Endothelial cell of umbilical vein (primary cell): ENCODE results near the gene CNPY1. TPM values are rescaled to one million over a fixed set of nuclear protein-coding genes. Genes with fewer than 3 reads are reported as not detected.

Source experiments
- BruUV-seq: library from RNA; stranded (reverse); fragments of 400-500 nt; replicated peaks from 2 replicates; lab custom pipeline; 2021; lab: Mats Ljungman, UMichigan
- CTCF ChIA-PET: fragments of 300-600, 350-600 bp; sonication (Branson Sonifier 250); formaldehyde crosslinking; loops from one replicate; lab custom pipeline; 2021; ENCODE audit warnings: antibody characterized with exemption, inconsistent platforms; lab: Charles Lee
- POLR2A ChIA-PET: fragments of 300-600, 350-600 bp; sonication (Branson Sonifier 250); formaldehyde crosslinking; loops from one replicate; lab custom pipeline; 2021; ENCODE audit warnings: antibody characterized with exemption, inconsistent platforms; lab: Charles Lee
- DNase-seq: peaks from one replicate; pipeline ENCODE4 v3.0.0-alpha.2; 2011; ENCODE audit warnings: low read depth, low spot score
- FAIRE-seq: peaks from 2 replicates; lab custom pipeline; 2011; peaks lifted over from hg19 to GRCh38; lab: Jason Lieb, UNC
- H2AFZ ChIP-seq: 2 replicates; pipeline ENCODE4 v1.6.0; 2012; ENCODE audit warnings: low read depth, low read length, control low read depth, inconsistent platforms
- H3K27ac ChIP-seq: 2 replicates; pipeline ENCODE4 v1.5.1; 2011; ENCODE audit warnings: low read depth, mild to moderate bottlenecking, control low read depth, low read length, moderate library complexity; ENCODE audit not compliant: insufficient read depth
- H3K27me3 ChIP-seq, 2 experiments: 2 replicates each; pipeline versions ENCODE4 v1.6.0 to v1.6.1; 2011; ENCODE audit warnings: low read length in 2 of 2, mixed read lengths in 1 of 2; ENCODE audit not compliant: control insufficient read depth in 2 of 2, insufficient read depth in 2 of 2
- H3K36me3 ChIP-seq, 2 experiments: 2 replicates in 1 of 2; 3 replicates in 1 of 2; pipeline ENCODE4 v1.5.1; 2011; ENCODE audit warnings: low read length in 2 of 2, mild to moderate bottlenecking in 1 of 2, moderate library complexity in 1 of 2; ENCODE audit not compliant: control insufficient read depth in 2 of 2, insufficient read depth in 2 of 2; ENCODE audit errors: extremely low read depth in 1 of 2
- H3K4me1 ChIP-seq: 3 replicates; pipeline ENCODE4 v1.5.1; 2011; ENCODE audit warnings: mild to moderate bottlenecking, low read length; ENCODE audit not compliant: control insufficient read depth, insufficient read depth; ENCODE audit errors: extremely low read depth
- H3K4me2 ChIP-seq: 2 replicates; pipeline ENCODE4 v1.6.1; 2011; ENCODE audit warnings: low read length, control low read depth, mixed read lengths; ENCODE audit not compliant: insufficient read depth
- H3K4me3 ChIP-seq, 3 experiments: fragments of 200-600 bp in 1 of 3; sonication (generic), shearing (Covaris generic) in 1 of 3; replicated peaks in 1 of 3; 2 replicates each; pipeline ENCODE4 v1.5.1; 2011 to 2016; ENCODE audit warnings: control low read depth in 3 of 3, low read length in 3 of 3, mild to moderate bottlenecking in 2 of 3, inconsistent platforms in 1 of 3, low read depth in 1 of 3, moderate library complexity in 1 of 3; ENCODE audit not compliant: insufficient read depth in 1 of 3
- H3K79me2 ChIP-seq: 2 replicates; pipeline ENCODE4 v1.6.0; 2012; ENCODE audit warnings: low read length, inconsistent platforms; ENCODE audit not compliant: control insufficient read depth, insufficient read depth
- H3K9ac ChIP-seq: replicated peaks from 2 replicates; pipeline ENCODE3; 2011; ENCODE audit warnings: low read length, control low read depth; ENCODE audit not compliant: insufficient read depth; ENCODE audit errors: extremely low read depth
- H3K9me1 ChIP-seq: replicated peaks from 3 replicates; pipeline ENCODE4 v1.6.0; 2011; ENCODE audit warnings: mild to moderate bottlenecking, low read length; ENCODE audit not compliant: control insufficient read depth, insufficient read depth; ENCODE audit errors: extremely low read depth
- H3K9me3 ChIP-seq: replicated peaks from 2 replicates; pipeline ENCODE4 v1.5.1; 2012; ENCODE audit warnings: low read length, inconsistent platforms; ENCODE audit not compliant: control insufficient read depth, insufficient read depth
- H4K20me1 ChIP-seq: replicated peaks from 2 replicates; pipeline ENCODE3; 2011; ENCODE audit warnings: mild to moderate bottlenecking, low read length; ENCODE audit not compliant: control insufficient read depth, insufficient read depth; ENCODE audit errors: extremely low read depth
- EZH2 ChIP-seq: IDR thresholded peaks from 2 replicates; pipeline ENCODE4 v1.6.1; 2012; ENCODE audit warnings: borderline replicate concordance, low read depth, mild to moderate bottlenecking, moderate library complexity, low read length, inconsistent platforms; ENCODE audit not compliant: severe bottlenecking
- FOS ChIP-seq: IDR thresholded peaks from 2 replicates; pipeline ENCODE4 v1.6.1; 2011; ENCODE audit warnings: mild to moderate bottlenecking, low read length, moderate library complexity, borderline replicate concordance; ENCODE audit not compliant: insufficient read depth
- GATA2 ChIP-seq: IDR thresholded peaks from 2 replicates; pipeline ENCODE4 v1.7.0; 2011; ENCODE audit warnings: low read depth, mild to moderate bottlenecking, moderate library complexity, mixed read lengths, low read length; ENCODE audit not compliant: insufficient read length, insufficient read depth
- JUN ChIP-seq: IDR thresholded peaks from 2 replicates; pipeline ENCODE4 v1.6.1; 2011; ENCODE audit warnings: borderline replicate concordance, low read depth; ENCODE audit not compliant: insufficient read length, insufficient read depth
- MYC ChIP-seq: IDR thresholded peaks from one replicate; pipeline ENCODE4 v1.6.1; 2011; ENCODE audit warnings: mild to moderate bottlenecking, low read depth, low read length
- POLR2A ChIP-seq: IDR thresholded peaks from 2 replicates; pipeline ENCODE4 v1.6.1; 2012; ENCODE audit warnings: low read depth, mild to moderate bottlenecking, control low read depth, low read length
- POLR2AphosphoS5 ChIP-seq: IDR thresholded peaks from 2 replicates; pipeline ENCODE4 v1.6.1; 2012; ENCODE audit warnings: low read depth, mild to moderate bottlenecking, control low read depth, low read length, moderate library complexity; ENCODE audit not compliant: insufficient read depth
- dilution Hi-C: fragments of 300-500 bp; cut with MboI; formaldehyde crosslinking; loops from one replicate; pipeline ENCODE4 v1.15.0; 2019; ENCODE audit warnings: low sequenced_read_pairs; ENCODE audit not compliant: extremely low pct_ligation_motif_present
- intact Hi-C: fragments of 100-400 bp; cut with micrococcal nuclease; formaldehyde crosslinking; loops from one replicate; pipeline ENCODE4 v1.10.0; 2022
- polyA plus RNA-seq, 4 experiments: library from polyadenylated mRNA; depleted of rRNA in 3 of 4; stranded (reverse) in 3 of 4; unstranded in 1 of 4; fragments of >200 nt; gene quantifications; 2 replicates each; pipeline versions ENCODE4 v1.2.1 to v1.2.3, GENCODE V29; 2011 to 2012; ENCODE audit warnings: missing spikeins in 1 of 4
- total RNA-seq: library from RNA; stranded (reverse); gene quantifications from 2 replicates; pipeline ENCODE4 v1.2.3, GENCODE V29; 2021
- TF ChIP-seq, protein P1 (sequence below): IDR thresholded peaks from 2 replicates; pipeline ENCODE4 v1.6.1; 2011; ENCODE audit not compliant: insufficient read depth, insufficient read length
- TF ChIP-seq, protein P2 (sequence below), 2 donors: IDR thresholded peaks; 1 replicate in 1 of 2; 2 replicates in 1 of 2; pipeline ENCODE4 v1.5.1; 2011; ENCODE audit warnings: low read length in 2 of 2, mild to moderate bottlenecking in 2 of 2, moderate library complexity in 2 of 2, control low read depth in 1 of 2, inconsistent platforms in 1 of 2, low read depth in 1 of 2; ENCODE audit not compliant: insufficient read depth in 1 of 2; ENCODE audit errors: extremely low read depth in 1 of 2

The CNPY1 gene
- total and polyA plus RNA-seq, 2 donors (not counting 3 experiments of a cell fraction or from before 2014, with no cell fraction given) = not detected

DNA sequence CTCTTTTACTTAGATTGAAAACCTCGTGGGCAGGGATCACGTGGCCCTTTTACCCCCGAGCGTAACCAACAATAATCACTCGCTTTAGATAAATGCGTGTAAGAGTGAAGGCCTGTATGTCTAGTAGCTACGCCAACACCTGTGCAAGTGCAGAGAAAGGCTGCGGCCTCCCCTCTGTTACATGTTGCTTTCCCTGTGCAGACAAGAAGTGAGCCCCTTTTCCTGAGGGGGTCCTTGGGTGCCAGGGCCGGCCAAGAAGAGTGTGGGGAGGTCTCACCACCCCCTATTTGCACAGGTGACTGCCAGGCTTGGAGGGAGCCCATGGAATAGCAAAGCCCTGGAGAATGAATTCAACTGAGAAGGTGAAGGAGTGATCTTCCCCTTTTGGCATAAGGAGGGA, 35.6 kb upstream of the CNPY1 start:
- no peak overlapping the region for H3K4me2 ChIP-seq
- ChIA-PET POLR2A (no interaction called here), CTCF (no interaction called here)
- DNase-seq = no peak
- no peaks in the 10 kb centered on the region for H3K9me3 ChIP-seq
- H4K20me1 ChIP-seq = no peaks in the 10 kb centered on the region
- no peaks in the 10 kb centered on the region for H3K79me2 ChIP-seq
- dilution Hi-C loops = no loop called here
- no peak for FAIRE-seq
- H2AFZ ChIP-seq = no peak overlapping the region
- intact Hi-C loops = no loop called here
- TF ChIP-seq POLR2AphosphoS5 (no peak), JUN (no peak), GATA2 (no peak), MYC (no peak), FOS (no peak), POLR2A (no peak), EZH2 (no peak)
- TF ChIP-seq, protein P1, sequence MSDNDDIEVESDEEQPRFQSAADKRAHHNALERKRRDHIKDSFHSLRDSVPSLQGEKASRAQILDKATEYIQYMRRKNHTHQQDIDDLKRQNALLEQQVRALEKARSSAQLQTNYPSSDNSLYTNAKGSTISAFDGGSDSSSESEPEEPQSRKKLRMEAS = no peak
- TF ChIP-seq, protein P2, sequence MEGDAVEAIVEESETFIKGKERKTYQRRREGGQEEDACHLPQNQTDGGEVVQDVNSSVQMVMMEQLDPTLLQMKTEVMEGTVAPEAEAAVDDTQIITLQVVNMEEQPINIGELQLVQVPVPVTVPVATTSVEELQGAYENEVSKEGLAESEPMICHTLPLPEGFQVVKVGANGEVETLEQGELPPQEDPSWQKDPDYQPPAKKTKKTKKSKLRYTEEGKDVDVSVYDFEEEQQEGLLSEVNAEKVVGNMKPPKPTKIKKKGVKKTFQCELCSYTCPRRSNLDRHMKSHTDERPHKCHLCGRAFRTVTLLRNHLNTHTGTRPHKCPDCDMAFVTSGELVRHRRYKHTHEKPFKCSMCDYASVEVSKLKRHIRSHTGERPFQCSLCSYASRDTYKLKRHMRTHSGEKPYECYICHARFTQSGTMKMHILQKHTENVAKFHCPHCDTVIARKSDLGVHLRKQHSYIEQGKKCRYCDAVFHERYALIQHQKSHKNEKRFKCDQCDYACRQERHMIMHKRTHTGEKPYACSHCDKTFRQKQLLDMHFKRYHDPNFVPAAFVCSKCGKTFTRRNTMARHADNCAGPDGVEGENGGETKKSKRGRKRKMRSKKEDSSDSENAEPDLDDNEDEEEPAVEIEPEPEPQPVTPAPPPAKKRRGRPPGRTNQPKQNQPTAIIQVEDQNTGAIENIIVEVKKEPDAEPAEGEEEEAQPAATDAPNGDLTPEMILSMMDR (IDR thresholded peaks at IDR 0.05; ENCODE audit: extremely low read depth in 1 of 2, insufficient read depth in 1 of 2, low read depth in 1 of 2, low read length in 2 of 2) = no peak
- no peaks in the 10 kb centered on the region for H3K9me1 ChIP-seq
- H3K27ac ChIP-seq = no peak overlapping the region
- H3K4me1 ChIP-seq = no peaks in the 10 kb centered on the region
- H3K27me3 ChIP-seq = no peaks in the 10 kb centered on the region
- H3K9ac ChIP-seq = no peak overlapping the region
- no peak overlapping the region for H3K4me3 ChIP-seq
- no TSS peak for BruUV-seq
- no peaks in the 10 kb centered on the region for H3K36me3 ChIP-seq
